Measurements from ENCODE around the gene DOC2A.
"Not testable (repeated sequence)": the region's sequence is repeated elsewhere in the genome, so short reads cannot be mapped to it uniquely, and the experiment has no call there.

The DOC2A gene

GRCh38 chr16:29962344-29962994, 48.4 kb downstream of the DOC2A start:
- DNase-seq (ENCODE audit: low read depth): peak; percentile 45
- TF ChIP-seq, protein P1, sequence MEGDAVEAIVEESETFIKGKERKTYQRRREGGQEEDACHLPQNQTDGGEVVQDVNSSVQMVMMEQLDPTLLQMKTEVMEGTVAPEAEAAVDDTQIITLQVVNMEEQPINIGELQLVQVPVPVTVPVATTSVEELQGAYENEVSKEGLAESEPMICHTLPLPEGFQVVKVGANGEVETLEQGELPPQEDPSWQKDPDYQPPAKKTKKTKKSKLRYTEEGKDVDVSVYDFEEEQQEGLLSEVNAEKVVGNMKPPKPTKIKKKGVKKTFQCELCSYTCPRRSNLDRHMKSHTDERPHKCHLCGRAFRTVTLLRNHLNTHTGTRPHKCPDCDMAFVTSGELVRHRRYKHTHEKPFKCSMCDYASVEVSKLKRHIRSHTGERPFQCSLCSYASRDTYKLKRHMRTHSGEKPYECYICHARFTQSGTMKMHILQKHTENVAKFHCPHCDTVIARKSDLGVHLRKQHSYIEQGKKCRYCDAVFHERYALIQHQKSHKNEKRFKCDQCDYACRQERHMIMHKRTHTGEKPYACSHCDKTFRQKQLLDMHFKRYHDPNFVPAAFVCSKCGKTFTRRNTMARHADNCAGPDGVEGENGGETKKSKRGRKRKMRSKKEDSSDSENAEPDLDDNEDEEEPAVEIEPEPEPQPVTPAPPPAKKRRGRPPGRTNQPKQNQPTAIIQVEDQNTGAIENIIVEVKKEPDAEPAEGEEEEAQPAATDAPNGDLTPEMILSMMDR (conservative IDR thresholded peaks at IDR 0.05; ENCODE audit: low read length): no peak
- peak overlapping the region; percentile 87 for H3K4me3 ChIP-seq (ENCODE audit: low read length)

GRCh38 chr16:29961479-29962343, 49.1 kb downstream of the DOC2A start, which contains the start of gene TMEM219:
Gene TMEM219, plus strand, starts transcription at chr16:29962079. Its CDS starts 1,065 bp downstream, at chr16:29963144.
- TF ChIP-seq, protein P1 (conservative IDR thresholded peaks at IDR 0.05; ENCODE audit: low read length): peak; percentile 44
- peak within 1 kb of the TSS; percentile 87 for H3K4me3 ChIP-seq (ENCODE audit: low read length)
- DNase-seq (ENCODE audit: low read depth): peak; percentile 84

GRCh38 chr16:29961127-29961478, 49.7 kb downstream of the DOC2A start:
- TF ChIP-seq, protein P1 (conservative IDR thresholded peaks at IDR 0.05; ENCODE audit: low read length): no peak
- DNase-seq (ENCODE audit: low read depth): no peak
- H3K4me3 ChIP-seq (ENCODE audit: low read length): peak overlapping the region; percentile 83

- not testable (repeated sequence) for DNase-seq (ENCODE audit: low read depth); H3K4me3 ChIP-seq (ENCODE audit: low read length)
Observed at GRCh38 chr16:29959821-29960220, 51.0 kb downstream of the DOC2A start.

GRCh38 chr16:29959293-29959692, 51.5 kb downstream of the DOC2A start:
- no peak for DNase-seq (ENCODE audit: low read depth)
- TF ChIP-seq, protein P1 (conservative IDR thresholded peaks at IDR 0.05; ENCODE audit: low read length): no peak
- no peak overlapping the region for H3K4me3 ChIP-seq (ENCODE audit: low read length)

- TF ChIP-seq, protein P1 (conservative IDR thresholded peaks at IDR 0.05; ENCODE audit: low read length): no peak
- H3K4me3 ChIP-seq (ENCODE audit: low read length): no peak overlapping the region
- DNase-seq (ENCODE audit: low read depth): no peak
Observed at GRCh38 chr16:29958756-29959155, 52.1 kb downstream of the DOC2A start.

All from AG10803 (cell line).